Activated CD8-positive, alpha-beta memory T cell treated with anti-CD3 and anti-CD28 coated beads, Interleukin-2, amount 10 ng/mL, durations not matched to agents 7 days and 5 days (primary cell): ENCODE results near the gene CHCHD4. TPM values are rescaled to one million over a fixed set of nuclear protein-coding genes. Genes with fewer than 3 reads are reported as not detected.
"Not testable (repeated sequence)": the region's sequence is repeated elsewhere in the genome, so short reads cannot be mapped to it uniquely, and the experiment has no call there.

Source experiments
- ATAC-seq: fragments of 150-1000 bp; cut with Tn5 transposase; one replicate; pipeline ENCODE4 v1.10.0; 2021; ENCODE audit warnings: moderate library complexity
- CTCF ChIA-PET: fragments of 350-600 bp; sonication (Branson Sonifier 250); formaldehyde crosslinking; loops from one replicate; lab custom pipeline; 2021; ENCODE audit warnings: antibody characterized with exemption; lab: Charles Lee
- DNase-seq: peaks from one replicate; pipeline ENCODE4 v3.0.0-alpha.2; 2020
- H3K27ac Mint-ChIP-seq: one replicate; pipeline ENCODE4 v1.8.0; 2021; ENCODE audit warnings: mild to moderate bottlenecking, mixed read lengths
- H3K27me3 Mint-ChIP-seq: one replicate; pipeline ENCODE4 v1.8.0; 2021; ENCODE audit warnings: mixed read lengths
- H3K36me3 Mint-ChIP-seq: one replicate; pipeline ENCODE4 v1.8.0; 2021; ENCODE audit warnings: mild to moderate bottlenecking, mixed read lengths
- H3K4me1 Mint-ChIP-seq: one replicate; pipeline ENCODE4 v1.8.0; 2021; ENCODE audit warnings: mixed read lengths
- H3K4me3 Mint-ChIP-seq: one replicate; pipeline ENCODE4 v1.8.0; 2021; ENCODE audit warnings: mild to moderate bottlenecking, moderate library complexity, mixed read lengths
- H3K9me3 Mint-ChIP-seq: one replicate; pipeline ENCODE4 v1.8.0; 2022; ENCODE audit warnings: low read depth, mixed read lengths
- total RNA-seq, 2 experiments: library from RNA; stranded (reverse); gene quantifications; one replicate each; pipeline ENCODE4 v1.2.3, GENCODE V29; 2021

CHCHD4 gene
- total RNA-seq, 2 experiments from 2014 or later: 15.2 to 19.7 TPM

DNA sequence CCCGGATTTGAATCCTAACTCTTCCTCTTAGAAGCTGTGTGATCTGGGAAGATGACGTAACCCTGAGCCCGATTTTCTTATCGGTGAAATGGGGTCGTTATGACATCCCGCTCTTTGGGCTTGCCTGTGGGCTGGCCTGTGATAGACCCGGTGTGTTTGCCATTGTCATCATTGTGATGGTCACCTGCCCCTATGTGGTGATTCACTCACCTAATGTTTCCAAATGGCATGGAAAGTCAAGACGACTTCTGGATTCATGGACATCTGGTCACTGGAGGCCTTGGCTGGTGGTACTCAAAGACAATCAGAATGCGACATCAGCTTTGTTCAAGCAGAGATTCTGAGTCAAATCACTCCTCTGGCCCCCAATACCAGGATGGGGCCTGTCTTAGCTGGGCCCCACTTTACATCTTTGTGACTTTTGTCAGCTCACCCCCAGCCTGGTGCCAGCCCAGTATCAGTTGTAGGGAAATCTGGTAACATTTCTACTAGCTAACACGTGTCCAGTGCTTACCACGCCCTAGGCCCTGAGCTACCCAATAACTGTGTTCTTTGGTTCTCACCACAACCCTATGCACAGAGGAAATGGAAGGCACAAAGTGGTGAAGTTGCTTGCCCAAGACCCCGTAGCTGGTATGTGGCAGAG, 3.0 kb upstream of the CHCHD4 start:
- H3K36me3 Mint-ChIP-seq: peaks cover 34% of the 10 kb centered on the region
- H3K27me3 Mint-ChIP-seq: no peaks in the 10 kb centered on the region
- ATAC-seq (no peak), DNase-seq (peak; percentile 40)
- H3K9me3 Mint-ChIP-seq: no peaks in the 10 kb centered on the region
- H3K4me1 Mint-ChIP-seq: peaks cover 43% of the 10 kb centered on the region
- CTCF ChIA-PET: no interaction called here
- peak overlapping the region; percentile 59 for H3K27ac Mint-ChIP-seq
- H3K4me3 Mint-ChIP-seq: no peak overlapping the region

GRCh38 chr3:14126887-14127505, 2.3 kb upstream of the CHCHD4 start:
- H3K4me1 Mint-ChIP-seq: peaks cover 49% of the 10 kb centered on the region
- no peaks in the 10 kb centered on the region for H3K9me3 Mint-ChIP-seq
- CTCF ChIA-PET: interaction anchor here (3.3 kb wide), 1 partner anchor 18 kb away, joined by 18 read pairs; no protein-coding TSS in a partner anchor
- H3K27ac Mint-ChIP-seq: no peak overlapping the region
- ATAC-seq: no peak
- H3K36me3 Mint-ChIP-seq: peaks cover 36% of the 10 kb centered on the region
- H3K27me3 Mint-ChIP-seq: no peaks in the 10 kb centered on the region
- no peak overlapping the region for H3K4me3 Mint-ChIP-seq
- peak; percentile 26 for DNase-seq

- H3K27ac Mint-ChIP-seq: peak overlapping the region; percentile 88
- no peaks in the 10 kb centered on the region for H3K9me3 Mint-ChIP-seq
- CTCF ChIA-PET: interaction anchor here (1.3 to 3.3 kb wide), 4 partner anchors 12 to 77 kb away, joined by 5 to 19 read pairs (median 12); partner anchors contain the start of genes LSM3 and XPC
- peaks cover 38% of the 10 kb centered on the region for H3K36me3 Mint-ChIP-seq
- H3K27me3 Mint-ChIP-seq: no peaks in the 10 kb centered on the region
- no peak for DNase-seq
- peaks cover 53% of the 10 kb centered on the region for H3K4me1 Mint-ChIP-seq
- H3K4me3 Mint-ChIP-seq: peak overlapping the region; percentile 99
- no peak for ATAC-seq
These were observed 1.6 kb upstream of the CHCHD4 start for GRCh38 chr3:14126017-14126886.

GRCh38 chr3:14125193-14126016, 735 bp upstream of the CHCHD4 start:
- peak overlapping the region; percentile 99 for H3K4me3 Mint-ChIP-seq
- DNase-seq (peak; percentile 72), ATAC-seq (peak; percentile 37)
- no peaks in the 10 kb centered on the region for H3K27me3 Mint-ChIP-seq
- H3K36me3 Mint-ChIP-seq: peaks cover 40% of the 10 kb centered on the region
- no peaks in the 10 kb centered on the region for H3K9me3 Mint-ChIP-seq
- peaks cover 55% of the 10 kb centered on the region for H3K4me1 Mint-ChIP-seq
- peak overlapping the region; percentile 88 for H3K27ac Mint-ChIP-seq
- CTCF ChIA-PET: interaction anchor here (1.0 to 3.3 kb wide), 6 partner anchors 12 to 229 kb away, joined by 4 to 19 read pairs (median 10); partner anchors contain the start of genes LSM3 and XPC

- Mint-ChIP-seq H3K36me3 (peaks cover 33% of the 10 kb centered on the region), H3K27me3 (no peaks in the 10 kb centered on the region), H3K9me3 (no peaks in the 10 kb centered on the region), H3K27ac (peak overlapping the region; percentile 89), H3K4me3 (peak overlapping the region; percentile 99), H3K4me1 (peaks cover 61% of the 10 kb centered on the region)
- peak; percentile 81 for DNase-seq
- CTCF ChIA-PET: interaction anchor here (1.0 to 3.3 kb wide), 6 partner anchors 10 to 239 kb away, joined by 3 to 19 read pairs (median 8); partner anchors contain the start of genes LSM3 and XPC
- ATAC-seq: peak; percentile 42
These were observed 451 bp downstream of the CHCHD4 start for GRCh38 chr3:14124223-14124614.

GRCh38 chr3:14123308-14124222, 1.1 kb downstream of the CHCHD4 start:
- peak overlapping the region; percentile 89 for H3K27ac Mint-ChIP-seq
- CTCF ChIA-PET: interaction anchor here (1.0 to 3.3 kb wide), 6 partner anchors 10 to 238 kb away, joined by 3 to 19 read pairs (median 8); partner anchors contain the start of genes LSM3 and XPC
- no peaks in the 10 kb centered on the region for H3K9me3 Mint-ChIP-seq
- H3K4me1 Mint-ChIP-seq: peaks cover 59% of the 10 kb centered on the region
- peak overlapping the region; percentile 99 for H3K4me3 Mint-ChIP-seq
- no peaks in the 10 kb centered on the region for H3K27me3 Mint-ChIP-seq
- ATAC-seq (no peak), DNase-seq (peak; percentile 41)
- peaks cover 27% of the 10 kb centered on the region for H3K36me3 Mint-ChIP-seq

GRCh38 chr3:14122301-14122700, 2.4 kb downstream of the CHCHD4 start:
- Mint-ChIP-seq H3K4me1 (peaks cover 47% of the 10 kb centered on the region), H3K4me3 (peak overlapping the region; percentile 37), H3K27ac (peak overlapping the region; percentile 89), H3K36me3 (peaks cover 15% of the 10 kb centered on the region), H3K27me3 (no peaks in the 10 kb centered on the region), H3K9me3 (no peaks in the 10 kb centered on the region)
- ATAC-seq (no peak), DNase-seq (peak; percentile 34)
- CTCF ChIA-PET: interaction anchor here (1.1 to 1.5 kb wide), 3 partner anchors 21 to 226 kb away, joined by 3 to 4 read pairs (median 3); no protein-coding TSS in a partner anchor

DNA sequence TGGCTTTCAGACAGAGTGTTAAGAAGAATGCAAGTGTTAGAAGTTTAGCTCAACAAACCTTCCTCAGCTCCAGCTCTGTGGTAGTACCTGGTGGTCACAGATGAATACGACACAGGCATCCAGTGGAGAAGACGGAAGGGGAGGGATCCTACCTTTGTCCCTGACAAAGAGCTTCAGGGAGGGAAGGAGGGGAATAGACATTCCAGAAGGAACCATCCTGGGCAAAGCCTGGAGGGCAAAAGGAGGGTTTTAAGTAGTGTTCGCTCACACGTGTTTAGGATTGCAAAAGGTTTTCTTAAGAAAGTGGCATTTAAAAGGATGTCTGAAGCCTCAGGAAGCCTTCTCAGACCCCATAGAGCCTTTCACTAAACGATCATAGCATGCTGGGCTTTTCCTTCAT, 2.8 kb downstream of the CHCHD4 start:
- ATAC-seq (no peak), DNase-seq (no peak)
- Mint-ChIP-seq H3K27me3 (no peaks in the 10 kb centered on the region), H3K36me3 (peaks cover 14% of the 10 kb centered on the region), H3K27ac (no peak overlapping the region), H3K4me1 (peaks cover 43% of the 10 kb centered on the region), H3K4me3 (no peak overlapping the region), H3K9me3 (no peaks in the 10 kb centered on the region)
- CTCF ChIA-PET: interaction anchor here (1.1 to 1.5 kb wide), 2 partner anchors 22 to 225 kb away, joined by 3 to 4 read pairs; no protein-coding TSS in a partner anchor

- H3K9me3 Mint-ChIP-seq, H3K4me3 Mint-ChIP-seq, DNase-seq, H3K27ac Mint-ChIP-seq, H3K27me3 Mint-ChIP-seq, ATAC-seq: not testable (repeated sequence)
- Mint-ChIP-seq H3K4me1 (peaks cover 34% of the 10 kb centered on the region), H3K36me3 (peaks cover 14% of the 10 kb centered on the region)
- CTCF ChIA-PET: interaction anchor here (0.7 to 1.1 kb wide), 2 partner anchors 22 to 25 kb away, joined by 3 read pairs; no protein-coding TSS in a partner anchor
These were observed 3.7 kb downstream of the CHCHD4 start for GRCh38 chr3:14120921-14121448.

GRCh38 chr3:14120111-14120920, 4.4 kb downstream of the CHCHD4 start:
- Mint-ChIP-seq H3K27me3 (no peaks in the 10 kb centered on the region), H3K4me3 (no peak overlapping the region), H3K4me1 (peaks cover 32% of the 10 kb centered on the region), H3K36me3 (peaks cover 15% of the 10 kb centered on the region), H3K9me3 (no peaks in the 10 kb centered on the region), H3K27ac (peak overlapping the region; percentile 9)
- CTCF ChIA-PET: interaction anchor here (1.9 kb wide), 1 partner anchor 224 kb away, joined by 4 read pairs; no protein-coding TSS in a partner anchor
- ATAC-seq: no peak
- DNase-seq: peak; percentile 37
